Natural killer cell (primary cell): ENCODE results near the gene PKP2. TPM values are rescaled to one million over a fixed set of nuclear protein-coding genes. Genes with fewer than 3 reads are reported as not detected.

Experiments used
- ATAC-seq, 3 donors: fragments of 150-1000 bp in 2 of 3; fragments of 200-7000 bp in 1 of 3; cut with Tn5 transposase; 1 replicate in 1 of 3; 2 replicates in 2 of 3; pipeline ENCODE4 v1.10.0; 2021; ENCODE audit warnings: mild to moderate bottlenecking in 2 of 3, moderate library complexity in 2 of 3
- DNase-seq, 2 donors: peaks; one replicate each; pipeline versions ENCODE4 v3.0.0 to v3.0.0-alpha.2; 2013 to 2021; ENCODE audit warnings: mixed read lengths in 1 of 2
- H3K27ac ChIP-seq: one replicate; pipeline ENCODE4 v1.5.1; 2013; ENCODE audit warnings: mild to moderate bottlenecking, low read length
- H3K27me3 ChIP-seq: one replicate; pipeline ENCODE4 v1.6.1; 2013; ENCODE audit warnings: low read length; ENCODE audit not compliant: control insufficient read depth, insufficient read depth
- H3K36me3 ChIP-seq: one replicate; pipeline ENCODE4 v1.6.1; 2013; ENCODE audit warnings: low read length; ENCODE audit not compliant: control insufficient read depth, insufficient read depth
- H3K4me1 ChIP-seq: one replicate; pipeline ENCODE4 v1.6.1; 2013; ENCODE audit warnings: low read length; ENCODE audit not compliant: control insufficient read depth, insufficient read depth
- H3K4me3 ChIP-seq: one replicate; pipeline ENCODE4 v1.5.1; 2013; ENCODE audit warnings: low read length
- H3K9me3 ChIP-seq: one replicate; pipeline ENCODE4 v1.6.1; 2013; ENCODE audit warnings: low read length; ENCODE audit not compliant: control insufficient read depth, insufficient read depth
- H3K27ac Mint-ChIP-seq, 2 donors: one replicate each; pipeline ENCODE4 v1.8.0; 2022; ENCODE audit warnings: mild to moderate bottlenecking in 2 of 2, mixed read lengths in 2 of 2, moderate library complexity in 1 of 2
- H3K27me3 Mint-ChIP-seq, 2 donors: one replicate each; pipeline ENCODE4 v1.8.0; 2022; ENCODE audit warnings: low read depth in 2 of 2, mixed read lengths in 2 of 2
- H3K36me3 Mint-ChIP-seq: one replicate; pipeline ENCODE4 v1.8.0; 2022; ENCODE audit warnings: mixed read lengths
- H3K4me1 Mint-ChIP-seq, 2 donors: one replicate each; pipeline ENCODE4 v1.8.0; 2022; ENCODE audit warnings: mixed read lengths in 2 of 2
- H3K4me3 Mint-ChIP-seq: one replicate; pipeline ENCODE4 v1.8.0; 2022; ENCODE audit warnings: mild to moderate bottlenecking, moderate library complexity, mixed read lengths
- H3K9me3 Mint-ChIP-seq, 2 donors: one replicate each; pipeline ENCODE4 v1.8.0; 2022; ENCODE audit warnings: mixed read lengths in 2 of 2
- CTCF ChIP-seq: fragments of 200-600 bp; IDR thresholded peaks from one replicate; pipeline ENCODE4 v1.8.0; 2022; ENCODE audit warnings: antibody characterized with exemption
- WGBS: methylation state at CpG from one replicate; pipeline ENCODE4 v1.1.7; 2013; ENCODE audit warnings: missing lambda C conversion rate; ENCODE audit not compliant: insufficient coverage; 5-methylcytosine and 5-hydroxymethylcytosine counted together
- intact Hi-C: fragments of 100-400 bp; cut with micrococcal nuclease; formaldehyde crosslinking; loops from one replicate; pipeline ENCODE4 v1.14.2; 2022
- total RNA-seq, 4 donors: library from RNA; stranded (reverse); fragments of 120-200 nt in 1 of 4; gene quantifications; one replicate each; pipeline versions ENCODE4 v1.2.3 to v1.2.4, GENCODE V29; 2013 to 2022

Gene PKP2
- total RNA-seq, 3 donors from 2014 or later (not counting 1 experiment from before 2014, with no cell fraction given), result 0.16 to 1.8 (median 0.52) TPM

- Mint-ChIP-seq H3K27ac (no peak overlapping the region), H3K36me3 (no peaks in the 10 kb centered on the region), H3K27me3 (peaks cover 0 to 12% of the 10 kb centered on the region in 2 donors), H3K4me1 (no peaks in the 10 kb centered on the region), H3K9me3 (no peaks in the 10 kb centered on the region), H3K4me3 (no peak overlapping the region)
- no peak overlapping the region for H3K4me3 ChIP-seq
- no peaks in the 10 kb centered on the region for H3K4me1 ChIP-seq
- H3K27me3 ChIP-seq, result no peaks in the 10 kb centered on the region
- H3K27ac ChIP-seq, result no peak overlapping the region
- H3K9me3 ChIP-seq, result no peaks in the 10 kb centered on the region
- no peaks in the 10 kb centered on the region for H3K36me3 ChIP-seq
- TF ChIP-seq CTCF, result no peak
- ATAC-seq, result no peak
- intact Hi-C loops, result no loop called here
- DNase-seq, result no peak
Measured at GRCh38 chr12:32819424-32819823, 77.2 kb downstream of the PKP2 start.

GRCh38 chr12:32811686-32812392, 84.7 kb downstream of the PKP2 start:
- Mint-ChIP-seq H3K27ac (no peak overlapping the region), H3K4me3 (no peak overlapping the region), H3K36me3 (no peaks in the 10 kb centered on the region), H3K9me3 (no peaks in the 10 kb centered on the region), H3K4me1 (no peaks in the 10 kb centered on the region), H3K27me3 (no peaks in the 10 kb centered on the region)
- no peak overlapping the region for H3K27ac ChIP-seq
- ATAC-seq (no peak), DNase-seq (no peak)
- H3K36me3 ChIP-seq, result no peaks in the 10 kb centered on the region
- no peak for TF ChIP-seq CTCF
- WGBS, result 84% methylated on average over 7 of the region's 7 CpGs
- H3K4me3 ChIP-seq, result no peak overlapping the region
- no peaks in the 10 kb centered on the region for H3K9me3 ChIP-seq
- no peaks in the 10 kb centered on the region for H3K4me1 ChIP-seq
- intact Hi-C loops, result no loop called here
- no peaks in the 10 kb centered on the region for H3K27me3 ChIP-seq

- Mint-ChIP-seq H3K9me3 (no peaks in the 10 kb centered on the region), H3K4me3 (no peak overlapping the region)
Measured at GRCh38 chr12:32809846-32810245, 86.7 kb downstream of the PKP2 start.

More at GRCh38 chr12:32809846-32810245, 86.7 kb downstream of the PKP2 start:
- WGBS, result 100% methylated on average over 1 of the region's 1 CpG
- H3K27ac ChIP-seq, result no peak overlapping the region
- H3K36me3 ChIP-seq, result no peaks in the 10 kb centered on the region
- Mint-ChIP-seq H3K27ac (no peak overlapping the region), H3K4me1 (no peaks in the 10 kb centered on the region), H3K27me3 (no peaks in the 10 kb centered on the region), H3K36me3 (no peaks in the 10 kb centered on the region)
- ATAC-seq (no peak), DNase-seq (no peak)
- intact Hi-C loops, result no loop called here
- H3K4me3 ChIP-seq, result no peak overlapping the region
- H3K27me3 ChIP-seq, result no peaks in the 10 kb centered on the region
- no peaks in the 10 kb centered on the region for H3K4me1 ChIP-seq
- no peaks in the 10 kb centered on the region for H3K9me3 ChIP-seq
- TF ChIP-seq CTCF, result no peak
